Brain pericyte (primary cell): Measurements from ENCODE around the gene CREG2.

Experiments used
- DNase-seq: peaks from one replicate; pipeline ENCODE4 v3.0.0-alpha.2; 2012; ENCODE audit warnings: low read depth, low spot score

Gene CREG2

GRCh38 chr2:101387151-101387834 lies at the start of gene CREG2:
CREG2 (minus strand) TSS chr2:101387503; CDS start chr2:101387457, 46 bp downstream.
- no peak for DNase-seq

GRCh38 chr2:101435001-101435862 lies 47.9 kb upstream of the CREG2 start:
- DNase-seq, result no peak

- DNase-seq, result no peak
These were observed 46.2 kb upstream of the CREG2 start for GRCh38 chr2:101433465-101433864.

GRCh38 chr2:101432411-101433181 lies 45.3 kb upstream of the CREG2 start:
- DNase-seq, result no peak

GRCh38 chr2:101431486-101431885 lies 44.2 kb upstream of the CREG2 start:
- no peak for DNase-seq

- no peak for DNase-seq
These were observed 42.9 kb upstream of the CREG2 start for GRCh38 chr2:101430156-101430555.

GRCh38 chr2:101429453-101429852 lies 42.1 kb upstream of the CREG2 start:
- no peak for DNase-seq

- DNase-seq, result no peak
These were observed 41.3 kb upstream of the CREG2 start for GRCh38 chr2:101428422-101429176.

- no peak for DNase-seq
These were observed 40.4 kb upstream of the CREG2 start for GRCh38 chr2:101427743-101428142.

- no peak for DNase-seq
These were observed 39.9 kb upstream of the CREG2 start for GRCh38 chr2:101427240-101427639.

- DNase-seq, result no peak
These were observed 39.5 kb upstream of the CREG2 start for GRCh38 chr2:101426822-101427221.

GRCh38 chr2:101420623-101421022 lies 33.3 kb upstream of the CREG2 start:
- no peak for DNase-seq

GRCh38 chr2:101419096-101419663 lies 31.9 kb upstream of the CREG2 start:
- no peak for DNase-seq

- DNase-seq, result no peak
These were observed 31.3 kb upstream of the CREG2 start for GRCh38 chr2:101418460-101419095.

- DNase-seq, result no peak
These were observed 29.3 kb upstream of the CREG2 start for GRCh38 chr2:101416609-101417008.

GRCh38 chr2:101415884-101416283 lies 28.6 kb upstream of the CREG2 start:
- no peak for DNase-seq

- DNase-seq, result no peak
These were observed 27.9 kb upstream of the CREG2 start for GRCh38 chr2:101415220-101415619.

GRCh38 chr2:101412092-101412694 lies 24.9 kb upstream of the CREG2 start:
- DNase-seq, result no peak

- DNase-seq, result no peak
These were observed 23.4 kb upstream of the CREG2 start for GRCh38 chr2:101410746-101411145.

GRCh38 chr2:101410114-101410513 lies 22.8 kb upstream of the CREG2 start:
- DNase-seq, result no peak
